ENCODE results near the gene WDR82.

Gene WDR82

DNA sequence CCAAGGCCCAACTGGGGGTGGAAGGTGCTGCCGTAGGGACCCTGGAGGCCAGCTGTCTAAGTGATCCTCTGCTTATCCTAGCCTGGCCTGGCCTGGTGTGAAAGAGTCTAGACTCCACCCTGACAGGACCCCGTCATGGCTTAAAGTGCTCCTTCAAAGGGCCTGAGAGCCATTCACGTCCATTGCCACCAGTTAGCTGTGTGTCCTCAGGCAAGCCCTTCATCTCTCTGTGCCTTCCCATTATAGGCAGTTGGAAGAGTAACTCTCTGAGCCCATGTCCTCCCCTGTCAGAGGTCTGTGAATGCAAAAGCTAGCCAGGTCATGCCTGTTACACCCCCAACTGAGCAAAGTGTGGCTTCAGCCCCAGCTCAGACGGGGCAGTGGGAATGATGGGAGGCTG lies 28.5 kb upstream of the WDR82 start:
- DNase-seq (ENCODE audit: low read depth) = no peak

GRCh38 chr3:52305926-52306325 lies 27.5 kb upstream of the WDR82 start:
- no peak for DNase-seq (ENCODE audit: low read depth)

- no peak for DNase-seq (ENCODE audit: low read depth)
Measured at GRCh38 chr3:52303811-52304210, 25.4 kb upstream of the WDR82 start.

DNA sequence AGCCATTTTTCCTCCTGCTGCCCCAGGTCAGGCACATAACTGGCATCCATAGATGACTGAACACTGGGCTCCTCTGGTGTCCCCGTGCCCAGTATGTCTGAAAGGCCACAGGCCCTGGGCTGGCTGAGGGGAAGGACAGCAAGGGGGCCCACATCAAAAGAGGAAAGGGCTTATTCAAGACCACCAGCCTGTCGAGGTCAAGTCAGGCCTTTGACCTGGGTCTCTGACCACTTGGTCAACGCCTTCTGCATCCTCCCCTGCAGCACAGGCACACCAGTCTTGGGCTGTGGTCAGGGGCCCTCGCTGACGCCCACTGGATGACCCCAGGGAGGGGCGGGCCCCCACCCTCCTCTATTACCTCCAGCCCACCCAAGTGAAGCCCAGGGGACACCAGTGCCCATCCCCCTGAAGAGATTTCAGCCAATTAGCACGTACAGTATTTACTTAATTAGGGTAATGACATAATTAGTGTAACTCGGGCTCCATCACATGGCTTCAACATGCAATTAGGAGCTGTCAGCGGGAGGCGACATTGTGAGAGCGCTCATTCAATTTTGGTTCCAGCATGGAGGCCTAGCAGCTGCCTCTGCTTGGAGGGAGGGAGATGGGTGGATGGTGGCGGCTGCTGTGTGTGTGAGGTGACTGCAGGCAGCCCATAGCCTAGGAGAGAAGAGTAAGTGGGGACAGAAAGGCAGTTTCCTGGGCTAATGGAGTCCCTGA lies 24.1 kb upstream of the WDR82 start:
- no peak for DNase-seq (ENCODE audit: low read depth)

GRCh38 chr3:52299879-52300611 lies 21.6 kb upstream of the WDR82 start:
- DNase-seq (ENCODE audit: low read depth) = no peak

GRCh38 chr3:52299247-52299878 lies 20.9 kb upstream of the WDR82 start:
- DNase-seq (ENCODE audit: low read depth) = no peak

DNA sequence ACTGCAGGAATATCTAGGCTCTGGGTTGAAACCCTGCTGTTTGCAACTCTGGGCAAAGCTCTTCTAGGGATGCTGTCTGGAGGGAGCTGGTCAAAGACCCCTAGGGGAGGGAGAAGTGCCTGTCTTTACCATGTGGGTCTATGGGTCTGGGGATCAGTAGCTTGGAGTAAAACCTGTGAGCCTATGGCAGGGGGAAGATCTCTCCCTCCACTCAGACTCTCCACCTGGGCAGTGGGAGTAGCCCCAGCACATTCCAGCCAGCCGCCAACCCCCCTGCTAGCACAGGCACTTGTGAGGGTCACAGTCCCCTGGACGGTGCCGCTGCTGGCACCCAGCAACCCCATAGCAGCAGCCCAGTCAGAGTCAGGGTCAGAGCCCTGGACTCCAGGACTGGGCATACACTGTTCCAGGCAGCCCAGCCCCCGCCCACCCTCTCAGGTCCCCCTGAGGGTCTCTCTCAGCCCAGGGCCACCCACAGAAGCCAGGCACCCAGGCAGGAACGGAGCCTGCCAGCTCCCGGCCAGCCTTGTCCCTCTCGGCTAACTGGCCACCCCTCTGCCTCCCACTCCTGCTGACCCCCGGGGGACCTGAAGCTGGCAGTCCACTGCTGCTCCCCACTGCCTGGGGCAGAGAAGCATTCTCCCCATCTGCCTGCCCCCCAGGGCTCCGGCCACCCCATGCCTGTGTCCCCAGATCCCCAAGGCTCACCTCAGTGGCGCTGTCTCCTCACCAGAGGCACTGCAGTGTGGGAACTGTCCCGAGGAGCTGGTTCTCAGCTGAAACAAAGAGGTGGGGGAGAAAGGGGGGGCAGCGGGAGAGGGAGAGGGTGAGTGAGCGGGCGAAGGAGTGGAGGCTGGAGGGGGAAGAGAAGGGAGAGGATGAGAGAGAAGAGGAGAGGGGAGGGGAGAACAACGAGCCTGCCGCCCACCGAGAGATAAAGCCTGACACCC lies 20.0 kb upstream of the WDR82 start:
- no peak for DNase-seq (ENCODE audit: low read depth)

DNA sequence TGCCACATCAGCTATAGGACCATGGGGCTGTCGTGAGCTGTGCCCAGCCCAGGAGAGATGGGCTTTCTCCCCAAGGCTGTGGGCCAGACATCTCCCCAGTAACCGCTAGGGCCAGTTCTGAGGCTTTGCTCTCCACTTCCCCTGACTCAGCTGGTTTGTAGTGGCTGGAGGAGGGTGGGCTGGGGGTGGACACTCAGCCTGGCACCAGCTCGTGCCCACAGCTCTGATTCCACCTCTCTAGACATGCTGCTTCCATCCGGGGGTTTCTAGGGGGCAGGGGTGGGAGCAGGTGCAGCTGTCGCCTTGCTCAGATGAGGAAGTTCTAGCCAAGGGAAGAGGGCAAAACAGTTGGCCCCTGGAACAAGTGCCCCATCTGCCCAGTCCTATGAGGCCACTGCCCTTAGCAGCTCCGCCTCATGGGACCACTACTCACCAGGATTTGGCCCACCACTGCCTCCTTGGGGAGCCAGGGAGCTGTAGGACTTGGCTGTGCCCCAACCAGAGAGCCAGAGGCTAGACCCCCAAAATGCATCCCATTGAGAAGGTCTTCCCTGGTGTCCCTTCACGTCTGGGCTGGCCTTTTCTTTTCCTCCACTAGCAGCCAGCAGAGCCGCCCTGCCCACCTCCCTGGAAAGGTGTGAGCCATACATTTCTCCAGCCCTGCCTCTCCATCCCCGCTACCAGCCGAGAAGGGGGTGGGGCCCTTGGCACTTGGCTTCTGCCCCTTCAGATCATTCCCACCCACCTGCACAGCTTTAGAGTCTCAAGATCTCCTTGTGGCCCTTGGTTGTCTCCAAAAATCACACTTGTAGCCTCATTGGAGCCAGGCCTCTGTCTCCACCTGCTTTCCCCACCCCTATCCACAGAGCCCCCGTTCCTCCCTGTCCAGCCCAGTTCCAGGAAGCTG lies 19.0 kb upstream of the WDR82 start:
- DNase-seq (ENCODE audit: low read depth) = no peak

DNA sequence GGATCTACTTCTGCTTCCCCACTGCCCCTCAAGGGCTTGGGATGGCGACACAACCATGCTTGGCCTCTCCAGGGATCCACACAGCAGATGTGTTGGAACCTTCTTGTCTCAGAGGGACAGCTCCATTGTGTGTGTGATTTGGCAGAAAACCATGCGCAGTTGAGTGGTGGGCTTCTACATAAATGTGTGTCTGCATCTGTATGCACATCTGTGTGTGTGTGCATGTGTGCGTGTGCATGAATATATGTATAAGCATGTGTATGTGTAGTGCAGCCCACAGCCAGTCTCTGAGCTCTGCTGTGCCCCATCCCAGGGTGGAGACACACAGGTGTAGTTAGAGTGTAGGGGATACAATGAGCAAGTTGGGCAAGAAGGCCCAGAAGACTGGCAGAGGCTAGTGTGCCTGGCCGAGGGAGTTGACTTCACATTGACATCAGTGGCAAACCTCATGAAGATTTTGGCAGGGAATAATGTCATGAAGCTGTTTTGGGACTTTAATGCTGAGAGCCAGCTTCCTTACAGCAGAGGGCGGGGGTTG lies 17.3 kb upstream of the WDR82 start:
- no peak for DNase-seq (ENCODE audit: low read depth)

DNA sequence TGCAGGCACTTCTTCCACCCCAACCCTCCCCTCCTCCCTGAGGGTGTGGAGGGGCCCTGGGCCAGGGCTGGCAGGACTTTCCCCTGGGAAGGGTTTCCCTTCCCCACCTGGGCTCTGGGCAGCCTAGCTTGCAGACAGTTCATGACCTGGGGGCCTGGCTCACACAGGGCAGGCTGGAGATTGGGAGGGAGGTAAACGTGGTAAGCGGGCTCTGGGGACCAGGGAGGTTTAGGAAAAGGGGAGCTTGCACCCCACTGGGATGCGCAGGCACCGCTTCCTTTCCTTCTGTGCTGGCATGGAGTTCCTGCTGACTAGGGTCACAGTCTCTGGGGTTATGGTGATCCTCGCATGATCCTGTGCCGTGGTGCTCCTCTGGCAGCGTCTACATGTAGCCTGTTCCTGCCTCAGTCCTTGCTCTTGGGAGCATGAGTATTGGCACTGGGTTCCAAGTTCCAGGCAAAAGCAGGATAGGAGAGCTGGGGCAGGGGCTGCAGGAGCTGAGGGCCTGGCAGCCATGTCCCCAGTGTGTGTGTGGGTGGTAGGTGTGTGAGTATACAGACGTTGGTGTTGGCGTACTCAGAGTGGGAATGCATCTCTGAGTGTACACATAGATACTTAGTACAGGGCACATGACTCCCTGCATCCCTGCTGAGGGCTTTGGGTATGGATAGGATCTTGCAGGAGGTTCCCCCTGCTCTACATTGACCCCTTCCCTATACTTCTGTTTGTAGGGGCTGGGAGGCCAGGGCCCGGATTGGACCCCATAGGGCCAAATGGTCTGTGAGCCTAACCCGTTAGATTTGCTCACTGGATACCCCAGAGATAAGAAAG lies 16.1 kb upstream of the WDR82 start:
- DNase-seq (ENCODE audit: low read depth) = no peak

DNA sequence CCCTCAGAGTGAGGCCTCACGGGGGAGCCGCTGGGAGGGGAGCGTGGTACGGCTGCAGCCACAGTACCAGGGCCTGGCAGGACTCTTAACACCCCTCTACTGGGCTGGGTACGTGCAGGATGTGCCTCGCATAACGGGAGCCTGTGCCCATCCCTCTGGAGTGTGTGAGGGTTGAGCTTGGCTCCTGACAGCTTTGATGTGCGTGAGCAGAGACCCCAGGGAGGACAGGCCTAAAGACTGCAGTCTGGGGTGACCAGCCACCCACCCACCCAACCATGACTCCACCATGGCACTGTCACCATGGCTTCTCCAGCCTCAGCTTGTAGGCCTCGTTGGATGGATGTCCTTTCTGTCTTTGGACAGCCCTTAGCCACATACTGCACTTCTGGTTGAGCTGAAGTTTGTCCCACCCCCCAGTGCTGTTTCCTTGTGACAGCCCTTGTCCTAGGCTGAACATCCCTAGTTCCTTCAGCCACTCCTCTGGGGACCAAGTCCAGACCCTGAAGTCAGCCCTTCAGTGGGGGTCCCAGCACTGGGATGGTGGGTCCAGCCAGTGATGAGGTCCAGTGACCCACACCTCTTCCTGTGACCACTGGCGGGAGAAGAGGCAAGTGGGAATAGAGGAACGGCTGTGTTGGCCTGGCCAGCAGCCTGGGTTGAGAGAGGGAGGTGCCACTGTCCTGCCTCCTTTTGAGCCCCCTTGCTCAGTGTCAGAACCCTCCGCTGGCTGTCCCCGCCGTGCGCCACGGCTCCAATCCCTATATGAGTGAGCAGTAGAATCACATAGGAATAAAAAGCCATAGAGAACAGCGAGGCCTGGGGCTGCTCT lies 15.3 kb upstream of the WDR82 start:
- DNase-seq (ENCODE audit: low read depth) = no peak

- DNase-seq (ENCODE audit: low read depth) = no peak
Measured at GRCh38 chr3:52292247-52293065, 14.0 kb upstream of the WDR82 start.

DNA sequence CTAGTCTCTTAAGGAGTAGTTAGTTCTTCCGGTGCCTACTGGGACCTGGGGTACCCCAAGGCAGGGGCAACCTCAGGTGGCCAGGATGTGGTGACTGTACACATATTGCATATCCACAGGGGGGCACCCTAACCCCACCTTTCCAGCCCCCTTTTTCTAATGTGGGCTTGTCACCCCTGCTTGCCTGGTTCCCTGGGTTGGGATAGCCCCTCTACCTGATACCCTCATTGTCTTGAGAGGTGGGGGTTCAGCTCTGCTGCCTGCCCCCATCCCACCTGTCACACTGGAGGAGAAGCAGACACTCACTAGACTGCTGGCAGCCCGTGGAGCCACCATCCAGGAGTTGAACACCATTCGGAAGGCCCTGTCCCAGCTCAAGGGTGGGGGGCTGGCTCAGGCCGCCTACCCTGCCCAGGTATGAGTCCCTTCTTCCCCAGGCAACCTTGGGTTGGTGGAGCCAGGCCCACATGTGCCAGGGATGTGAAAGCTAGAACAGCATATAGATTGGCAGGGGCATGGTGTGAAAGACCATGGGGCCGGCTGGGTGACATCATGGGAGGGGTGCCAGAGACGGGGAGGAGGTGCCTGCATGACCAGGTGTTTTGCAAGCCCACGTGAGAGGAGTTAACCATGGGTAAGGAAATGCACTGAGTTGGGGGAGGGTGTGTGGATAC lies 13.2 kb upstream of the WDR82 start:
- DNase-seq (ENCODE audit: low read depth) = no peak

DNA sequence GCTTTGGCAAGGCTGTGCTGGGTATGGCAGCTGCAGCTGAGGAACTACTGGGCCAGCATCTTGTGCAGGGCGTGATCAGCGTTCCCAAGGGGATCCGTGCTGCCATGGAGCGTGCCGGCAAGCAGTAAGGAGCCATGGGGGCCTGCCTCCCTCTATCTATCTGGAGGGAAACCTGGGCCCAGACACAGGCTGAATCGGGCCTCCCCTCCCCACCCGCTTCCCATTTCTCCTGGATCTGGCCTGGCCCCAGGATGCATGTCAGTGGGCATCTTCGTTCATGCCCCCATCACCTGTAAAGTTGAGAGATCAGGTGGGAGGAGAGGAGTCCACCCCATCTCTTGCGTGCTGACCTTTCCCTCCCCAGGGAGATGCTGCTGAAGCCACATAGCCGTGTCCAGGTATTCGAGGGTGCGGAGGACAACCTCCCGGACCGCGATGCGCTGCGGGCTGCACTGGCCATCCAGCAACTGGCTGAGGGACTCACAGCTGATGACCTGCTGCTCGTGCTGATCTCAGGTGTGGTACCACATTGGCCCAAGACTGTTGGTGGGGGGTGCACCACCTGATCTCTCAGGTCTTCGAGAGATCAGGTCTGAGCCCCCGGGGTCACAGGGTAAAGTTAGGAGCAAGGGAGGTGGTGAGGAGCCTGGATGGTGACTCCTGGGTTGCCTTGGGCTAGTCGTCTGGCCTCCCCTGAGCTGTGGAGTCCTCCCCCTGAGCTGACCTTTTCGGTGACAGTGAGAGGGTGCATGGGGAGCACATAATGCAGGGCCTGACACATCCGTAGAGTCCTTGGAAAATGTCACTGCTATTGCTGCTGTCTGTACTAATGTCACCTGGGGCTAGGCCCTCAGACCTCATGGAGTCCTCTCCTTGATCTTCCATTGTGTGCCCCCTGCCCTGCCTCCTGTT lies 12.4 kb upstream of the WDR82 start:
- no peak for DNase-seq (ENCODE audit: low read depth)

DNA sequence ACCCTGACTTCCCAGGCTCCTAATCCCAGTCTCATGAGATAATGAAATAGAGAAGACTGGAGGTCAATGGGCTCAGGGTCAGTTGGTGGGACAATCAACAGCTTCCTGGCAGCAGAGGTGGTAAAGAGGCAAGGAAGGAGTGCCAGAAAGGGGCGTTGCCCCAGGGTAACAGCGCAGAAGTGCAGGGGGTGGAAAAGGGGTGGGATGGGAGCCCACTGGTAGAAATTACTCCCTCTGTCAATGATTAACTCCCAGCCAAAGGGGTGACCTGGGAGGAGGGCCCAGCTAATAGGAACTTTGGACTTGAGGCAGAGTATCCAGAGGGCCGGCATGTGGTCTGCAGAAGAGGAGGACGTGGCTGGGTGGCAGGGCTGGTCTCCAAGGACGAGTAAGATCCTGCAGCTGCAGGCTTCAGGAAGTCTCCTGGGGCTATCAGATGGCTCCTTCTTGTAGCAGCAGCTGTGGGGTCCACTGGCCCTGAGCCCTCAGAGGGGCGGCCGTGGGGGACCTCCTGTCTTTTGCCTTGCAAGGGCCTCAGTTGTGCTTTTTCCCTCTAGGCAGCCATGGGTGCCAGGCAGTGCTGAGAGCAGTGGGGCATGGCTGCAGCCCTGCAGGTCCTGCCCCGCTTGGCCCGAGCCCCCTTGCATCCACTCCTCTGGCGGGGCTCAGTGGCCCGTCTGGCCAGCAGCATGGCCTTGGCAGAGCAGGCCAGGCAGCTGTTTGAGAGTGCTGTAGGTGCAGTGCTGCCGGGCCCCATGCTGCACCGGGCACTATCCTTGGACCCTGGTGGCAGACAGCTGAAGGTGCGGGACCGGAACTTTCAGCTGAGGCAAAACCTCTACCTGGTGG lies 11.5 kb upstream of the WDR82 start:
- DNase-seq (ENCODE audit: low read depth) = no peak

Measured in stimulated activated CD4-positive, alpha-beta T cell treated with anti-CD3 and anti-CD28 coated beads, Interleukin-2, amount 100 ng/mL, for 4 hours (primary cell).